HEK293 (cell line): ENCODE data around the gene PPP4R1.

ENCODE experiments used
- CTCF ChIA-PET: fragments of 350-600 bp; formaldehyde crosslinking; extraction: SDS; loops from one replicate; lab custom pipeline; 2021; ENCODE audit warnings: antibody characterized with exemption; lab: Yijun Ruan, JAX
- POLR2A ChIA-PET: fragments of 300-600 bp; formaldehyde crosslinking; extraction: SDS; loops from one replicate; lab custom pipeline; 2020; ENCODE audit warnings: antibody characterized with exemption, inconsistent platforms; lab: Yijun Ruan, JAX
- H3K27ac ChIP-seq: fragments of 200-500 bp; sonication (Bioruptor generic); 2 replicates; pipeline ENCODE4 v1.5.1; 2014; ENCODE audit warnings: low read depth, low read length, control low read depth, inconsistent platforms; ENCODE audit errors: extremely low read depth
- H3K36me3 ChIP-seq, 2 experiments: fragments of 200-500 bp in 1 of 2; sonication (Bioruptor generic) in 1 of 2; 1 replicate in 1 of 2; 2 replicates in 1 of 2; pipeline ENCODE4 v1.5.1; 2014 to 2017; ENCODE audit warnings: inconsistent platforms in 2 of 2, low read length in 2 of 2; ENCODE audit not compliant: control insufficient read depth in 2 of 2, insufficient read depth in 1 of 2
- H3K4me1 ChIP-seq: fragments of 200-500 bp; sonication (Bioruptor generic); 2 replicates; pipeline ENCODE4 v1.5.1; 2014; ENCODE audit warnings: mild to moderate bottlenecking, low read length, inconsistent platforms; ENCODE audit not compliant: control insufficient read depth, insufficient read depth
- H3K4me3 ChIP-seq: 2 replicates; pipeline ENCODE4 v1.5.1; 2011; ENCODE audit warnings: low read depth, mild to moderate bottlenecking, control low read depth, low read length, moderate library complexity
- H3K9me3 ChIP-seq: fragments of 200-500 bp; sonication (Bioruptor generic); 2 replicates; pipeline ENCODE4 v1.5.1; 2014; ENCODE audit warnings: low read depth, low read length, inconsistent platforms; ENCODE audit not compliant: control insufficient read depth, insufficient read depth
- ATF2 ChIP-seq: fragments of 450-650 bp; formaldehyde crosslinking; IDR thresholded peaks from 2 replicates; pipeline ENCODE4 v1.5.1; 2016; ENCODE audit warnings: missing biosample characterization, missing genetic modification characterization, low read depth
- ELK4 ChIP-seq: IDR thresholded peaks from 2 replicates; pipeline ENCODE4 v1.6.1; 2011; ENCODE audit warnings: mild to moderate bottlenecking, low read depth, low read length, borderline replicate concordance
- PRDM6 ChIP-seq: fragments of 450-650 bp; formaldehyde crosslinking; IDR thresholded peaks from 2 replicates; pipeline ENCODE4 v1.5.1; 2017; ENCODE audit warnings: missing biosample characterization, missing genetic modification characterization
- SP2 ChIP-seq: fragments of 450-650 bp; formaldehyde crosslinking; IDR thresholded peaks from 2 replicates; pipeline ENCODE4 v1.5.1; 2016; ENCODE audit warnings: missing biosample characterization, missing genetic modification characterization
- YY2 ChIP-seq: fragments of 450-650 bp; formaldehyde crosslinking; IDR thresholded peaks from 2 replicates; pipeline ENCODE4 v1.5.1; 2016; ENCODE audit warnings: missing biosample characterization, missing genetic modification characterization
- ZBTB11 ChIP-seq: fragments of 450-650 bp; formaldehyde crosslinking; conservative IDR thresholded peaks from 2 replicates; pipeline ENCODE4 v1.5.1; 2016; ENCODE audit warnings: low read depth, missing biosample characterization, missing genetic modification characterization
- ZFP37 ChIP-seq: fragments of 450-650 bp; formaldehyde crosslinking; IDR thresholded peaks from 2 replicates; pipeline ENCODE4 v1.5.1; 2016; ENCODE audit warnings: missing biosample characterization, missing genetic modification characterization
- ZNF112 ChIP-seq: fragments of 450-650 bp; formaldehyde crosslinking; IDR thresholded peaks from 2 replicates; pipeline ENCODE4 v1.5.0; 2017; ENCODE audit warnings: missing biosample characterization, missing genetic modification characterization
- ZNF394 ChIP-seq: fragments of 450-650 bp; formaldehyde crosslinking; IDR thresholded peaks from 2 replicates; pipeline ENCODE4 v1.5.1; 2016; ENCODE audit warnings: missing biosample characterization, missing genetic modification characterization, mild to moderate bottlenecking, moderate library complexity, borderline replicate concordance
- ZNF398 ChIP-seq: fragments of 450-650 bp; formaldehyde crosslinking; IDR thresholded peaks from 2 replicates; pipeline ENCODE4 v1.5.1; 2017; ENCODE audit warnings: missing biosample characterization, missing genetic modification characterization
- ZNF426 ChIP-seq: fragments of 450-650 bp; formaldehyde crosslinking; IDR thresholded peaks from 2 replicates; pipeline ENCODE4 v1.5.1; 2017; ENCODE audit warnings: missing biosample characterization, missing genetic modification characterization, mild to moderate bottlenecking, inconsistent platforms, moderate library complexity
- ZNF449 ChIP-seq: fragments of 450-650 bp; formaldehyde crosslinking; IDR thresholded peaks from 2 replicates; pipeline ENCODE4 v1.5.1; 2017; ENCODE audit warnings: missing biosample characterization, mild to moderate bottlenecking, missing genetic modification characterization, moderate library complexity
- ZNF510 ChIP-seq: fragments of 450-650 bp; formaldehyde crosslinking; IDR thresholded peaks from 2 replicates; pipeline ENCODE4 v1.5.1; 2018; ENCODE audit warnings: mild to moderate bottlenecking, missing genetic modification characterization, missing biosample characterization; ENCODE audit not compliant: insufficient replicate concordance
- ZNF514 ChIP-seq: fragments of 450-650 bp; formaldehyde crosslinking; IDR thresholded peaks from 2 replicates; pipeline ENCODE4 v1.5.1; 2016; ENCODE audit warnings: missing biosample characterization, missing genetic modification characterization
- ZNF596 ChIP-seq: fragments of 450-650 bp; IDR thresholded peaks from 2 replicates; pipeline ENCODE4 v1.5.0; 2018; ENCODE audit warnings: missing biosample characterization, mild to moderate bottlenecking, missing genetic modification characterization, moderate library complexity
- ZNF830 ChIP-seq: fragments of 450-650 bp; IDR thresholded peaks from 2 replicates; pipeline ENCODE4 v1.5.0; 2018; ENCODE audit warnings: missing biosample characterization, missing genetic modification characterization, low read depth, mild to moderate bottlenecking, moderate library complexity

Gene PPP4R1

GRCh38 chr18:9655232-9655767 is 40.9 kb upstream of the PPP4R1 start:
- Histone ChIP-seq H3K4me1 (no peaks in the 10 kb centered on the region), H3K36me3 (no peaks in the 10 kb centered on the region), H3K9me3 (no peaks in the 10 kb centered on the region), H3K4me3 (no peak overlapping the region), H3K27ac (no peak overlapping the region)
- POLR2A ChIA-PET: no interaction called here
- CTCF ChIA-PET: interaction anchor here (0.6 to 0.7 kb wide), 2 partner anchors 17 to 185 kb away, joined by 4 to 11 read pairs; no protein-coding TSS in a partner anchor
- TF ChIP-seq ELK4 (no peak), ZFP37 (no peak), SP2 (tag by site-specific recombination) (no peak), ZNF112 (tag by site-specific recombination) (no peak), ZNF449 (tag by site-specific recombination) (no peak)
- TF ChIP-seq, all 188 proteins: peak for 0

GRCh38 chr18:9653390-9653789 is 39.0 kb upstream of the PPP4R1 start:
- no peak overlapping the region for H3K27ac ChIP-seq
- H3K4me3 ChIP-seq: no peak overlapping the region
- CTCF ChIA-PET: no interaction called here
- no peaks in the 10 kb centered on the region for H3K9me3 ChIP-seq
- TF ChIP-seq YY2 (tag by site-specific recombination) (no peak), ZBTB11 (tag by site-specific recombination) (no peak), ZNF398 (tag by site-specific recombination) (no peak), ZNF510 (no peak)
- TF ChIP-seq, all 188 proteins: peak for 0
- POLR2A ChIA-PET: no interaction called here
- Histone ChIP-seq H3K4me1 (no peaks in the 10 kb centered on the region), H3K36me3 (no peaks in the 10 kb centered on the region)

GRCh38 chr18:9649164-9649540 is 34.8 kb upstream of the PPP4R1 start:
- CTCF ChIA-PET: interaction anchor here (0.9 kb wide), 1 partner anchor 37 kb away, joined by 4 read pairs; no protein-coding TSS in a partner anchor
- Histone ChIP-seq H3K27ac (no peak overlapping the region), H3K9me3 (no peaks in the 10 kb centered on the region), H3K4me3 (no peak overlapping the region), H3K36me3 (no peaks in the 10 kb centered on the region), H3K4me1 (no peaks in the 10 kb centered on the region)
- POLR2A ChIA-PET: no interaction called here
- TF ChIP-seq ATF2 (tag by site-specific recombination) (no peak), ZNF596 (tag by site-specific recombination) (no peak), ZNF514 (tag by site-specific recombination) (no peak), PRDM6 (no peak), ZNF830 (tag by site-specific recombination) (no peak), ZNF426 (tag by site-specific recombination) (no peak), ZNF394 (tag by site-specific recombination) (no peak)
